ENCODE data around the gene IL3. TPM values are rescaled to one million over a fixed set of nuclear protein-coding genes. Genes with fewer than 3 reads are reported as not detected.

Gene IL3
- total RNA-seq, 1 experiment from 2014 or later = not detected

DNA sequence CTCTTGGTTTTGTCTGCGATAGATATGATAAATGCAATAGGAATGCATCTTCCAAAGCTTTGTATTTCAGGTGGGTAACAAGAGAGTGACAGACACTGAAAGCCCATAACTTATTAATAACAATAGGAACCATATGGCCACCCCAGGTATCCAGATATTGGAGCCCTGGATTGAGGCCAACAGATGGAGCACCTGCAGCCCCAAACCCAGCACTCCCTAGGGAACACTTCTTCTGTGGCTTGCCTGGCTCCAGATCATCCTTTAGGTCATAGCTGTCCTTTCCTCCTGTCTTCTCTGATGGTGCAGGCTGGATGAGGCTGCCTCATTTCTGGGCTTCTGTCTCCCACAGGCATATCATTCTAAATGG is 5.0 kb upstream of the IL3 start:
- ChIA-PET CTCF (no interaction called here), POLR2A (no interaction called here)
- Mint-ChIP-seq H3K4me1 (peaks cover 2% of the 10 kb centered on the region), H3K36me3 (no peaks in the 10 kb centered on the region), H3K4me3 (no peak overlapping the region), H3K27me3 (ENCODE audit: low read depth) (no peaks in the 10 kb centered on the region), H3K9me3 (no peaks in the 10 kb centered on the region), H3K27ac (no peak overlapping the region)
- ATAC-seq (no peak), DNase-seq (ENCODE audit: low spot score) (no peak)
- TF ChIP-seq HMGA2 (CRISPR knock-in tag; IDR thresholded peaks at IDR 0.05) (no peak), NFYB (CRISPR knock-in tag; conservative IDR thresholded peaks at IDR 0.05; ENCODE audit: low read depth) (no peak), RORB (CRISPR knock-in tag; IDR thresholded peaks at IDR 0.05) (no peak), EMX1 (CRISPR knock-in tag; IDR thresholded peaks at IDR 0.05) (no peak), FOXP1 (CRISPR knock-in tag; IDR thresholded peaks at IDR 0.05; ENCODE audit: borderline replicate concordance) (no peak)
- TF ChIP-seq, protein P1, sequence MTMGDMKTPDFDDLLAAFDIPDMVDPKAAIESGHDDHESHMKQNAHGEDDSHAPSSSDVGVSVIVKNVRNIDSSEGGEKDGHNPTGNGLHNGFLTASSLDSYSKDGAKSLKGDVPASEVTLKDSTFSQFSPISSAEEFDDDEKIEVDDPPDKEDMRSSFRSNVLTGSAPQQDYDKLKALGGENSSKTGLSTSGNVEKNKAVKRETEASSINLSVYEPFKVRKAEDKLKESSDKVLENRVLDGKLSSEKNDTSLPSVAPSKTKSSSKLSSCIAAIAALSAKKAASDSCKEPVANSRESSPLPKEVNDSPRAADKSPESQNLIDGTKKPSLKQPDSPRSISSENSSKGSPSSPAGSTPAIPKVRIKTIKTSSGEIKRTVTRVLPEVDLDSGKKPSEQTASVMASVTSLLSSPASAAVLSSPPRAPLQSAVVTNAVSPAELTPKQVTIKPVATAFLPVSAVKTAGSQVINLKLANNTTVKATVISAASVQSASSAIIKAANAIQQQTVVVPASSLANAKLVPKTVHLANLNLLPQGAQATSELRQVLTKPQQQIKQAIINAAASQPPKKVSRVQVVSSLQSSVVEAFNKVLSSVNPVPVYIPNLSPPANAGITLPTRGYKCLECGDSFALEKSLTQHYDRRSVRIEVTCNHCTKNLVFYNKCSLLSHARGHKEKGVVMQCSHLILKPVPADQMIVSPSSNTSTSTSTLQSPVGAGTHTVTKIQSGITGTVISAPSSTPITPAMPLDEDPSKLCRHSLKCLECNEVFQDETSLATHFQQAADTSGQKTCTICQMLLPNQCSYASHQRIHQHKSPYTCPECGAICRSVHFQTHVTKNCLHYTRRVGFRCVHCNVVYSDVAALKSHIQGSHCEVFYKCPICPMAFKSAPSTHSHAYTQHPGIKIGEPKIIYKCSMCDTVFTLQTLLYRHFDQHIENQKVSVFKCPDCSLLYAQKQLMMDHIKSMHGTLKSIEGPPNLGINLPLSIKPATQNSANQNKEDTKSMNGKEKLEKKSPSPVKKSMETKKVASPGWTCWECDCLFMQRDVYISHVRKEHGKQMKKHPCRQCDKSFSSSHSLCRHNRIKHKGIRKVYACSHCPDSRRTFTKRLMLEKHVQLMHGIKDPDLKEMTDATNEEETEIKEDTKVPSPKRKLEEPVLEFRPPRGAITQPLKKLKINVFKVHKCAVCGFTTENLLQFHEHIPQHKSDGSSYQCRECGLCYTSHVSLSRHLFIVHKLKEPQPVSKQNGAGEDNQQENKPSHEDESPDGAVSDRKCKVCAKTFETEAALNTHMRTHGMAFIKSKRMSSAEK (CRISPR knock-in tag; IDR thresholded peaks at IDR 0.05; ENCODE audit: borderline replicate concordance) = no peak
- TF ChIP-seq, protein P2, sequence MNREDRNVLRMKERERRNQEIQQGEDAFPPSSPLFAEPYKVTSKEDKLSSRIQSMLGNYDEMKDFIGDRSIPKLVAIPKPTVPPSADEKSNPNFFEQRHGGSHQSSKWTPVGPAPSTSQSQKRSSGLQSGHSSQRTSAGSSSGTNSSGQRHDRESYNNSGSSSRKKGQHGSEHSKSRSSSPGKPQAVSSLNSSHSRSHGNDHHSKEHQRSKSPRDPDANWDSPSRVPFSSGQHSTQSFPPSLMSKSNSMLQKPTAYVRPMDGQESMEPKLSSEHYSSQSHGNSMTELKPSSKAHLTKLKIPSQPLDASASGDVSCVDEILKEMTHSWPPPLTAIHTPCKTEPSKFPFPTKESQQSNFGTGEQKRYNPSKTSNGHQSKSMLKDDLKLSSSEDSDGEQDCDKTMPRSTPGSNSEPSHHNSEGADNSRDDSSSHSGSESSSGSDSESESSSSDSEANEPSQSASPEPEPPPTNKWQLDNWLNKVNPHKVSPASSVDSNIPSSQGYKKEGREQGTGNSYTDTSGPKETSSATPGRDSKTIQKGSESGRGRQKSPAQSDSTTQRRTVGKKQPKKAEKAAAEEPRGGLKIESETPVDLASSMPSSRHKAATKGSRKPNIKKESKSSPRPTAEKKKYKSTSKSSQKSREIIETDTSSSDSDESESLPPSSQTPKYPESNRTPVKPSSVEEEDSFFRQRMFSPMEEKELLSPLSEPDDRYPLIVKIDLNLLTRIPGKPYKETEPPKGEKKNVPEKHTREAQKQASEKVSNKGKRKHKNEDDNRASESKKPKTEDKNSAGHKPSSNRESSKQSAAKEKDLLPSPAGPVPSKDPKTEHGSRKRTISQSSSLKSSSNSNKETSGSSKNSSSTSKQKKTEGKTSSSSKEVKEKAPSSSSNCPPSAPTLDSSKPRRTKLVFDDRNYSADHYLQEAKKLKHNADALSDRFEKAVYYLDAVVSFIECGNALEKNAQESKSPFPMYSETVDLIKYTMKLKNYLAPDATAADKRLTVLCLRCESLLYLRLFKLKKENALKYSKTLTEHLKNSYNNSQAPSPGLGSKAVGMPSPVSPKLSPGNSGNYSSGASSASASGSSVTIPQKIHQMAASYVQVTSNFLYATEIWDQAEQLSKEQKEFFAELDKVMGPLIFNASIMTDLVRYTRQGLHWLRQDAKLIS (CRISPR knock-in tag; IDR thresholded peaks at IDR 0.05; ENCODE audit: borderline replicate concordance) = no peak
- TF ChIP-seq, protein P3, sequence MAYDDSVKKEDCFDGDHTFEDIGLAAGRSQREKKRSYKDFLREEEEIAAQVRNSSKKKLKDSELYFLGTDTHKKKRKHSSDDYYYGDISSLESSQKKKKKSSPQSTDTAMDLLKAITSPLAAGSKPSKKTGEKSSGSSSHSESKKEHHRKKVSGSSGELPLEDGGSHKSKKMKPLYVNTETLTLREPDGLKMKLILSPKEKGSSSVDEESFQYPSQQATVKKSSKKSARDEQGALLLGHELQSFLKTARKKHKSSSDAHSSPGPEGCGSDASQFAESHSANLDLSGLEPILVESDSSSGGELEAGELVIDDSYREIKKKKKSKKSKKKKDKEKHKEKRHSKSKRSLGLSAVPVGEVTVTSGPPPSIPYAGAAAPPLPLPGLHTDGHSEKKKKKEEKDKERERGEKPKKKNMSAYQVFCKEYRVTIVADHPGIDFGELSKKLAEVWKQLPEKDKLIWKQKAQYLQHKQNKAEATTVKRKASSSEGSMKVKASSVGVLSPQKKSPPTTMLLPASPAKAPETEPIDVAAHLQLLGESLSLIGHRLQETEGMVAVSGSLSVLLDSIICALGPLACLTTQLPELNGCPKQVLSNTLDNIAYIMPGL (CRISPR knock-in tag; IDR thresholded peaks at IDR 0.05) = no peak
- TF ChIP-seq, protein P4, sequence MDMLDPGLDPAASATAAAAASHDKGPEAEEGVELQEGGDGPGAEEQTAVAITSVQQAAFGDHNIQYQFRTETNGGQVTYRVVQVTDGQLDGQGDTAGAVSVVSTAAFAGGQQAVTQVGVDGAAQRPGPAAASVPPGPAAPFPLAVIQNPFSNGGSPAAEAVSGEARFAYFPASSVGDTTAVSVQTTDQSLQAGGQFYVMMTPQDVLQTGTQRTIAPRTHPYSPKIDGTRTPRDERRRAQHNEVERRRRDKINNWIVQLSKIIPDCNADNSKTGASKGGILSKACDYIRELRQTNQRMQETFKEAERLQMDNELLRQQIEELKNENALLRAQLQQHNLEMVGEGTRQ (CRISPR knock-in tag; IDR thresholded peaks at IDR 0.05) = no peak
- TF ChIP-seq, protein P5, sequence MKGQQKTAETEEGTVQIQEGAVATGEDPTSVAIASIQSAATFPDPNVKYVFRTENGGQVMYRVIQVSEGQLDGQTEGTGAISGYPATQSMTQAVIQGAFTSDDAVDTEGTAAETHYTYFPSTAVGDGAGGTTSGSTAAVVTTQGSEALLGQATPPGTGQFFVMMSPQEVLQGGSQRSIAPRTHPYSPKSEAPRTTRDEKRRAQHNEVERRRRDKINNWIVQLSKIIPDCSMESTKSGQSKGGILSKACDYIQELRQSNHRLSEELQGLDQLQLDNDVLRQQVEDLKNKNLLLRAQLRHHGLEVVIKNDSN (CRISPR knock-in tag; IDR thresholded peaks at IDR 0.05) = no peak

DNA sequence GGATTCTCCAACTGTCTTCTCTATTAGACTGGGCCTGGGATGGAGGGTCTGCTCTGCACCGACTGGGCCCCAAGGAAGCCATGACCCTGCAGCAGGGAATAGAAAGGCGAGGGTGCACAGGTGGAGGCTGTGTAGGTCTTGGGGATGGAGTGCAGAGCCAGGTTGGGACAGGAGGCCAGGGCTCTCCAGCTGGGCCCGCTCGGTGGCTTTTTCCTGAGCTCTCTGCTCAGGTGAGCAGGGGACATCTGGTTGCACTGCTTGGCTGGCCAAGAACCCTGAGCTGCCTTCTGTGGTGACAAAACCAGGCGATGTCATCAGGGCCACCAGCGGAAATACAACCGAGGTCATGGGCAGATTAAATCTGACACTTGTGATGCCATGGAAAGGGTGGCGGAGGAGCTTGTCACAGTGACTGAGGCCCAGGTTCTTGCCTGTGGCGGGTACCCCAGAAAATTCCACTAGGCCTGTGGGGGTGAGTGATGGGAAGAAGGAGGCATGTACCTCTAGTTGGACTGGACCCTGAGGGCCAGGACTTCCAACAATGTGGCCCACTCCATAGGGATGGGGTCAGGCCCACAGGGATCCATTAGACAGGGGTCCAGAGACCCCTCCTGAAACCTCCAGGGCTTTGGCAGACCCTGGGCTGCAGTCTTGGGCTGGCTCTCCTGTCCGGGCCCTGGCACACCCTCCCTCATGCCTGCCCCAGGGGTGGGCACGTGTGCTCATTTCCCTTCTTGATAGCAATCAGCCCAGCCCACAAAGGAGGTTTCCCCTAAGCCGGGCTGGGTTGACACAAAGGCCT is 4.4 kb upstream of the IL3 start:
- DNase-seq (ENCODE audit: low spot score) (no peak), ATAC-seq (no peak)
- Mint-ChIP-seq H3K27ac (no peak overlapping the region), H3K27me3 (ENCODE audit: low read depth) (no peaks in the 10 kb centered on the region), H3K4me1 (peaks cover 8% of the 10 kb centered on the region), H3K36me3 (no peaks in the 10 kb centered on the region), H3K4me3 (no peak overlapping the region), H3K9me3 (no peaks in the 10 kb centered on the region)
- ChIA-PET POLR2A (no interaction called here), CTCF (no interaction called here)
- TF ChIP-seq, protein P6, sequence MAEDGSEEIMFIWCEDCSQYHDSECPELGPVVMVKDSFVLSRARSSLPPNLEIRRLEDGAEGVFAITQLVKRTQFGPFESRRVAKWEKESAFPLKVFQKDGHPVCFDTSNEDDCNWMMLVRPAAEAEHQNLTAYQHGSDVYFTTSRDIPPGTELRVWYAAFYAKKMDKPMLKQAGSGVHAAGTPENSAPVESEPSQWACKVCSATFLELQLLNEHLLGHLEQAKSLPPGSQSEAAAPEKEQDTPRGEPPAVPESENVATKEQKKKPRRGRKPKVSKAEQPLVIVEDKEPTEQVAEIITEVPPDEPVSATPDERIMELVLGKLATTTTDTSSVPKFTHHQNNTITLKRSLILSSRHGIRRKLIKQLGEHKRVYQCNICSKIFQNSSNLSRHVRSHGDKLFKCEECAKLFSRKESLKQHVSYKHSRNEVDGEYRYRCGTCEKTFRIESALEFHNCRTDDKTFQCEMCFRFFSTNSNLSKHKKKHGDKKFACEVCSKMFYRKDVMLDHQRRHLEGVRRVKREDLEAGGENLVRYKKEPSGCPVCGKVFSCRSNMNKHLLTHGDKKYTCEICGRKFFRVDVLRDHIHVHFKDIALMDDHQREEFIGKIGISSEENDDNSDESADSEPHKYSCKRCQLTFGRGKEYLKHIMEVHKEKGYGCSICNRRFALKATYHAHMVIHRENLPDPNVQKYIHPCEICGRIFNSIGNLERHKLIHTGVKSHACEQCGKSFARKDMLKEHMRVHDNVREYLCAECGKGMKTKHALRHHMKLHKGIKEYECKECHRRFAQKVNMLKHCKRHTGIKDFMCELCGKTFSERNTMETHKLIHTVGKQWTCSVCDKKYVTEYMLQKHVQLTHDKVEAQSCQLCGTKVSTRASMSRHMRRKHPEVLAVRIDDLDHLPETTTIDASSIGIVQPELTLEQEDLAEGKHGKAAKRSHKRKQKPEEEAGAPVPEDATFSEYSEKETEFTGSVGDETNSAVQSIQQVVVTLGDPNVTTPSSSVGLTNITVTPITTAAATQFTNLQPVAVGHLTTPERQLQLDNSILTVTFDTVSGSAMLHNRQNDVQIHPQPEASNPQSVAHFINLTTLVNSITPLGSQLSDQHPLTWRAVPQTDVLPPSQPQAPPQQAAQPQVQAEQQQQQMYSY (CRISPR knock-in tag; IDR thresholded peaks at IDR 0.05) = peak; percentile 72
- no peak for TF ChIP-seq RORB (CRISPR knock-in tag; IDR thresholded peaks at IDR 0.05)
- TF ChIP-seq TEAD1 (CRISPR knock-in tag; IDR thresholded peaks at IDR 0.05) = no peak

All from WTC11 (cell line).